HEK293 (cell line): ENCODE results near the gene TMEM176A.

Source experiments
- EGR2 ChIP-seq: fragments of 450-650 bp; formaldehyde crosslinking; IDR thresholded peaks from 2 replicates; pipeline ENCODE4 v1.5.1; 2016; ENCODE audit warnings: low read depth, missing biosample characterization, missing genetic modification characterization
- PRDM2 ChIP-seq: fragments of 450-650 bp; formaldehyde crosslinking; IDR thresholded peaks from 2 replicates; pipeline ENCODE4 v1.5.1; 2016; ENCODE audit warnings: missing biosample characterization, missing genetic modification characterization, borderline replicate concordance
- SP7 ChIP-seq: fragments of 450-650 bp; formaldehyde crosslinking; IDR thresholded peaks from 2 replicates; pipeline ENCODE4 v1.5.1; 2016; ENCODE audit warnings: missing biosample characterization, missing genetic modification characterization
- ZBTB17 ChIP-seq: fragments of 450-650 bp; formaldehyde crosslinking; IDR thresholded peaks from 2 replicates; pipeline ENCODE4 v1.5.1; 2016; ENCODE audit warnings: missing biosample characterization, missing genetic modification characterization
- ZBTB21 ChIP-seq: fragments of 450-650 bp; formaldehyde crosslinking; IDR thresholded peaks from 2 replicates; pipeline ENCODE4 v1.5.1; 2017; ENCODE audit warnings: missing biosample characterization, missing genetic modification characterization
- ZEB2 ChIP-seq: fragments of 450-650 bp; formaldehyde crosslinking; IDR thresholded peaks from 2 replicates; pipeline ENCODE4 v1.5.1; 2016; ENCODE audit warnings: missing biosample characterization, missing genetic modification characterization
- ZFP69B ChIP-seq: fragments of 450-650 bp; formaldehyde crosslinking; IDR thresholded peaks from 2 replicates; pipeline ENCODE4 v1.5.1; 2016; ENCODE audit warnings: missing biosample characterization, missing genetic modification characterization
- ZNF311 ChIP-seq: fragments of 450-650 bp; formaldehyde crosslinking; IDR thresholded peaks from 2 replicates; pipeline ENCODE4 v1.5.1; 2017; ENCODE audit warnings: missing biosample characterization, missing genetic modification characterization, borderline replicate concordance
- ZNF324 ChIP-seq: fragments of 450-650 bp; formaldehyde crosslinking; IDR thresholded peaks from 2 replicates; pipeline ENCODE4 v1.5.1; 2016; ENCODE audit warnings: missing biosample characterization, missing genetic modification characterization
- ZNF335 ChIP-seq: fragments of 450-650 bp; formaldehyde crosslinking; conservative IDR thresholded peaks from 2 replicates; pipeline ENCODE4 v1.5.1; 2016; ENCODE audit warnings: missing biosample characterization, missing genetic modification characterization
- ZNF394 ChIP-seq: fragments of 450-650 bp; formaldehyde crosslinking; IDR thresholded peaks from 2 replicates; pipeline ENCODE4 v1.5.1; 2016; ENCODE audit warnings: missing biosample characterization, missing genetic modification characterization, mild to moderate bottlenecking, moderate library complexity, borderline replicate concordance
- ZNF518A ChIP-seq: fragments of 450-650 bp; formaldehyde crosslinking; conservative IDR thresholded peaks from 2 replicates; pipeline ENCODE4 v1.5.1; 2016; ENCODE audit warnings: low read depth, missing biosample characterization, missing genetic modification characterization
- ZNF843 ChIP-seq: fragments of 450-650 bp; formaldehyde crosslinking; IDR thresholded peaks from 2 replicates; pipeline ENCODE4 v1.5.1; 2016; ENCODE audit warnings: missing biosample characterization, missing genetic modification characterization
- TF ChIP-seq, protein P1 (sequence below): fragments of 450-650 bp; formaldehyde crosslinking; IDR thresholded peaks from 2 replicates; pipeline ENCODE4; 2016; ENCODE audit warnings: missing biosample characterization, missing genetic modification characterization

Gene TMEM176A

GRCh38 chr7:150788474-150789269, 11.9 kb upstream of the TMEM176A start (continued):
- TF ChIP-seq ZNF518A (tag by site-specific recombination), result peak; percentile 36; the same call in 1 of the 2 replicates
- no peak for TF ChIP-seq PRDM2 (tag by site-specific recombination)
- peak; percentile 52; the same call in 1 of the 2 replicates for TF ChIP-seq ZBTB17 (tag by site-specific recombination)
- TF ChIP-seq ZNF335, result peak; percentile 1
- no peak for TF ChIP-seq ZNF311 (tag by site-specific recombination)
- TF ChIP-seq, protein P1, sequence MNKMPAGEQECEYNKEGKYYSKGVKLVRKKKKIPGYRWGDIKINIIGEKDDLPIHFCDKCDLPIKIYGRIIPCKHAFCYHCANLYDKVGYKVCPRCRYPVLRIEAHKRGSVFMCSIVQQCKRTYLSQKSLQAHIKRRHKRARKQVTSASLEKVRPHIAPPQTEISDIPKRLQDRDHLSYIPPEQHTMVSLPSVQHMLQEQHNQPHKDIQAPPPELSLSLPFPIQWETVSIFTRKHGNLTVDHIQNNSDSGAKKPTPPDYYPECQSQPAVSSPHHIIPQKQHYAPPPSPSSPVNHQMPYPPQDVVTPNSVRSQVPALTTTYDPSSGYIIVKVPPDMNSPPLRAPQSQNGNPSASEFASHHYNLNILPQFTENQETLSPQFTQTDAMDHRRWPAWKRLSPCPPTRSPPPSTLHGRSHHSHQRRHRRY (tag by site-specific recombination), result no peak
- TF ChIP-seq EGR2 (tag by site-specific recombination), result no peak
- TF ChIP-seq ZEB2 (tag by site-specific recombination), result 0 out of 2 replicates have a peak, but pooled peaks have one; percentile 71
- 0 out of 2 replicates have a peak, but pooled peaks have one; percentile 56 for TF ChIP-seq ZNF324 (tag by site-specific recombination)
- 0 out of 2 replicates have a peak, but pooled peaks have one; percentile 42 for TF ChIP-seq ZNF843
- TF ChIP-seq ZBTB21, result peak; percentile 92
- peak; percentile 45; the same call in 1 of the 2 replicates for TF ChIP-seq SP7 (tag by site-specific recombination)
- peak; percentile 98 for TF ChIP-seq ZFP69B
- TF ChIP-seq ZNF394 (tag by site-specific recombination), result 0 out of 2 replicates have a peak, but pooled peaks have one; percentile 7
- TF ChIP-seq, all 188 proteins: peak for 24
